HEK293 (cell line): ENCODE data around the gene CCDC51.
A peak's percentile ranks its signal among the peaks of the same experiment; 100 is the strongest.

Source experiments
- CTCF ChIA-PET: fragments of 350-600 bp; formaldehyde crosslinking; extraction: SDS; loops from one replicate; lab custom pipeline; 2021; ENCODE audit warnings: antibody characterized with exemption; lab: Yijun Ruan, JAX
- POLR2A ChIA-PET: fragments of 300-600 bp; formaldehyde crosslinking; extraction: SDS; loops from one replicate; lab custom pipeline; 2020; ENCODE audit warnings: antibody characterized with exemption, inconsistent platforms; lab: Yijun Ruan, JAX
- H3K27ac ChIP-seq: fragments of 200-500 bp; sonication (Bioruptor generic); 2 replicates; pipeline ENCODE4 v1.5.1; 2014; ENCODE audit warnings: low read depth, low read length, control low read depth, inconsistent platforms; ENCODE audit errors: extremely low read depth
- H3K36me3 ChIP-seq, 2 experiments: fragments of 200-500 bp in 1 of 2; sonication (Bioruptor generic) in 1 of 2; 1 replicate in 1 of 2; 2 replicates in 1 of 2; pipeline ENCODE4 v1.5.1; 2014 to 2017; ENCODE audit warnings: inconsistent platforms in 2 of 2, low read length in 2 of 2; ENCODE audit not compliant: control insufficient read depth in 2 of 2, insufficient read depth in 1 of 2
- H3K4me1 ChIP-seq: fragments of 200-500 bp; sonication (Bioruptor generic); 2 replicates; pipeline ENCODE4 v1.5.1; 2014; ENCODE audit warnings: mild to moderate bottlenecking, low read length, inconsistent platforms; ENCODE audit not compliant: control insufficient read depth, insufficient read depth
- H3K4me3 ChIP-seq: 2 replicates; pipeline ENCODE4 v1.5.1; 2011; ENCODE audit warnings: low read depth, mild to moderate bottlenecking, control low read depth, low read length, moderate library complexity
- H3K9me3 ChIP-seq: fragments of 200-500 bp; sonication (Bioruptor generic); 2 replicates; pipeline ENCODE4 v1.5.1; 2014; ENCODE audit warnings: low read depth, low read length, inconsistent platforms; ENCODE audit not compliant: control insufficient read depth, insufficient read depth
- EGR2 ChIP-seq: fragments of 450-650 bp; formaldehyde crosslinking; IDR thresholded peaks from 2 replicates; pipeline ENCODE4 v1.5.1; 2016; ENCODE audit warnings: low read depth, missing biosample characterization, missing genetic modification characterization
- HIC1 ChIP-seq: fragments of 450-650 bp; formaldehyde crosslinking; IDR thresholded peaks from 2 replicates; pipeline ENCODE4 v1.5.1; 2016; ENCODE audit warnings: missing biosample characterization, missing genetic modification characterization
- HOXA7 ChIP-seq: sonication (generic); formaldehyde crosslinking; IDR thresholded peaks from 2 replicates; pipeline ENCODE4 v1.8.1; 2022; ENCODE audit warnings: missing genetic modification reagents, borderline replicate concordance
- OSR2 ChIP-seq: fragments of 450-650 bp; formaldehyde crosslinking; IDR thresholded peaks from 2 replicates; pipeline ENCODE4 v1.5.1; 2016; ENCODE audit warnings: missing biosample characterization, missing genetic modification characterization
- PATZ1 ChIP-seq: fragments of 450-650 bp; formaldehyde crosslinking; IDR thresholded peaks from 2 replicates; pipeline ENCODE4 v1.5.1; 2016; ENCODE audit warnings: missing biosample characterization, missing genetic modification characterization
- PRDM1 ChIP-seq: fragments of 450-650 bp; formaldehyde crosslinking; IDR thresholded peaks from 2 replicates; pipeline ENCODE4; 2016; ENCODE audit warnings: missing biosample characterization, missing genetic modification characterization
- SP2 ChIP-seq: fragments of 450-650 bp; formaldehyde crosslinking; IDR thresholded peaks from 2 replicates; pipeline ENCODE4 v1.5.1; 2016; ENCODE audit warnings: missing biosample characterization, missing genetic modification characterization
- SP3 ChIP-seq: fragments of 450-650 bp; formaldehyde crosslinking; IDR thresholded peaks from 2 replicates; pipeline ENCODE4 v1.5.1; 2016; ENCODE audit warnings: missing biosample characterization, missing genetic modification characterization
- ZIC2 ChIP-seq: fragments of 450-650 bp; formaldehyde crosslinking; IDR thresholded peaks from 2 replicates; pipeline ENCODE4 v1.5.1; 2016; ENCODE audit warnings: missing biosample characterization, missing genetic modification characterization
- ZNF146 ChIP-seq: fragments of 450-650 bp; formaldehyde crosslinking; IDR thresholded peaks from 2 replicates; pipeline ENCODE4 v1.5.1; 2016; ENCODE audit warnings: missing biosample characterization, missing genetic modification characterization
- ZNF221 ChIP-seq: fragments of 450-650 bp; formaldehyde crosslinking; IDR thresholded peaks from 2 replicates; pipeline ENCODE4 v1.5.1; 2017; ENCODE audit warnings: missing biosample characterization, missing genetic modification characterization, borderline replicate concordance
- ZNF24 ChIP-seq: fragments of 450-650 bp; formaldehyde crosslinking; IDR thresholded peaks from 2 replicates; pipeline ENCODE4 v1.5.1; 2016; ENCODE audit warnings: missing biosample characterization, missing genetic modification characterization
- ZNF324 ChIP-seq: fragments of 450-650 bp; formaldehyde crosslinking; IDR thresholded peaks from 2 replicates; pipeline ENCODE4 v1.5.1; 2016; ENCODE audit warnings: missing biosample characterization, missing genetic modification characterization
- ZNF362 ChIP-seq: fragments of 450-650 bp; formaldehyde crosslinking; IDR thresholded peaks from 2 replicates; pipeline ENCODE4 v1.5.1; 2016; ENCODE audit warnings: missing biosample characterization, missing genetic modification characterization
- ZNF391 ChIP-seq: fragments of 450-650 bp; formaldehyde crosslinking; IDR thresholded peaks from 2 replicates; pipeline ENCODE4 v1.5.1; 2016; ENCODE audit warnings: low read depth, missing biosample characterization, missing genetic modification characterization, borderline replicate concordance
- ZNF600 ChIP-seq: fragments of 450-650 bp; formaldehyde crosslinking; IDR thresholded peaks from 2 replicates; pipeline ENCODE4 v1.5.1; 2016; ENCODE audit warnings: missing biosample characterization, missing genetic modification characterization
- ZNF660 ChIP-seq: fragments of 450-650 bp; IDR thresholded peaks from 2 replicates; pipeline ENCODE4 v1.5.1; 2018; ENCODE audit warnings: missing biosample characterization, mild to moderate bottlenecking, missing genetic modification characterization
- ZNF664 ChIP-seq: fragments of 450-650 bp; formaldehyde crosslinking; IDR thresholded peaks from 2 replicates; pipeline ENCODE4 v1.5.1; 2016; ENCODE audit warnings: missing biosample characterization, missing genetic modification characterization
- ZNF701 ChIP-seq: fragments of 450-650 bp; formaldehyde crosslinking; IDR thresholded peaks from 2 replicates; pipeline ENCODE4 v1.5.1; 2016; ENCODE audit warnings: missing biosample characterization, missing genetic modification characterization

CCDC51 gene

DNA sequence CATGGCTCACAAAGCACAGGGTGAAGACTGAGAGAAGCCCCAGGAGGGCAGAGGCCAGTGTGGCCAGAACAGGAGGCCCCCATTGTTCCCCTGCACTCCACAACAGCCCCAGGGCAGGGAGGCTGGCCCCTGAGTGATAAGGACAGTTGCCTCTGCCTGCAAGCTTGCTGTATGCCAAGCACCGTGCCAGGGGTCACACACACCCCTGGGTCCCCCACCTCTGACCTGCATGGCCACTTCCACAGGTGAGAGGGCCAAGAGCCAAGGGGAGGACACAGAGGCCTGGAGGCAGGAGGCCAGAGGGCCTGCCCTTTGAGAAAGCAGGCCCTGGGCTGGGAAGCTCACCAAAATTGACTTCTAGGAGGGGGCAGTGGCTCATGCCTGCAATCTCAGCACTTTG lies 30.4 kb upstream of the CCDC51 start:
- Histone ChIP-seq H3K27ac (no peak overlapping the region), H3K4me3 (no peak overlapping the region), H3K36me3 (peaks cover 0 to 45% of the 10 kb centered on the region in 2 experiments; a peak in 2 of 3 replicates), H3K4me1 (no peaks in the 10 kb centered on the region), H3K9me3 (no peaks in the 10 kb centered on the region)
- TF ChIP-seq ZNF701 (tag by site-specific recombination), result no peak
- no peak for TF ChIP-seq ZNF660 (tag by site-specific recombination)
- no peak for TF ChIP-seq ZNF324 (tag by site-specific recombination)
- no peak for TF ChIP-seq ZNF146 (tag by site-specific recombination)
- no peak for TF ChIP-seq ZNF362
- TF ChIP-seq PATZ1 (tag by site-specific recombination), result no peak
- TF ChIP-seq EGR2 (tag by site-specific recombination), result no peak
- no peak for TF ChIP-seq ZNF664 (tag by site-specific recombination)
- no peak for TF ChIP-seq ZNF391 (tag by site-specific recombination)
- TF ChIP-seq ZNF221 (tag by site-specific recombination), result no peak
- TF ChIP-seq ZIC2 (tag by site-specific recombination), result no peak
- ChIA-PET CTCF (no interaction called here), POLR2A (interaction anchor here (1.6 kb wide), 1 partner anchor 11 kb away, joined by 4 read pairs; no protein-coding TSS in a partner anchor)

GRCh38 chr3:48469046-48469915 lies 29.4 kb upstream of the CCDC51 start:
- peaks cover 0 to 55% of the 10 kb centered on the region in 2 experiments; a peak in 2 of 3 replicates for H3K36me3 ChIP-seq
- CTCF ChIA-PET, result no interaction called here
- POLR2A ChIA-PET, result interaction anchor here (0.8 to 1.6 kb wide), 2 partner anchors 10 to 22 kb away, joined by 3 to 4 read pairs; partner anchors contain the start of gene ATRIP
- H3K4me1 ChIP-seq, result no peaks in the 10 kb centered on the region
- no peaks in the 10 kb centered on the region for H3K9me3 ChIP-seq
- no peak for TF ChIP-seq HOXA7 (CRISPR knock-in tag)
- peak; percentile 66 for TF ChIP-seq HIC1 (tag by site-specific recombination)
- TF ChIP-seq PRDM1, result no peak
- H3K27ac ChIP-seq, result no peak overlapping the region
- no peak overlapping the region for H3K4me3 ChIP-seq

GRCh38 chr3:48468329-48468731 lies 28.4 kb upstream of the CCDC51 start:
- CTCF ChIA-PET, result interaction anchor here (0.6 kb wide), 1 partner anchor 196 kb away, joined by 3 read pairs; no protein-coding TSS in a partner anchor
- POLR2A ChIA-PET, result interaction anchor here (0.8 kb wide), 1 partner anchor 21 kb away, joined by 3 read pairs; the partner anchor contains the start of gene ATRIP
- Histone ChIP-seq H3K4me1 (no peaks in the 10 kb centered on the region), H3K4me3 (no peak overlapping the region), H3K27ac (no peak overlapping the region), H3K36me3 (peaks cover 0 to 65% of the 10 kb centered on the region in 2 experiments; a peak in 2 of 3 replicates), H3K9me3 (no peaks in the 10 kb centered on the region)
- TF ChIP-seq OSR2 (tag by site-specific recombination), result no peak
- TF ChIP-seq SP3 (tag by site-specific recombination), result no peak
- no peak for TF ChIP-seq SP2 (tag by site-specific recombination)
- TF ChIP-seq ZNF600, result 0 out of 2 replicates have a peak, but pooled peaks have one; percentile 26
- no peak for TF ChIP-seq ZNF24
